ENCODE results near the gene FASTKD2. TPM values are rescaled to one million over a fixed set of nuclear protein-coding genes. Genes with fewer than 3 reads are reported as not detected.
"Not testable (repeated sequence)": the region's sequence is repeated elsewhere in the genome, so short reads cannot be mapped to it uniquely, and the experiment has no call there.

Gene FASTKD2
- polyA plus RNA-seq, 1 donor: 33.9 TPM

GRCh38 chr2:206804326-206804725, 38.9 kb downstream of the FASTKD2 start:
- H3K36me3 ChIP-seq (ENCODE audit: control insufficient read depth, insufficient read depth, low read length): no peaks in the 10 kb centered on the region
- H3K4me3 ChIP-seq (ENCODE audit: low read length): no peak overlapping the region
- H3K4me1 ChIP-seq (ENCODE audit: control insufficient read depth, insufficient read depth, low read length): no peaks in the 10 kb centered on the region
- no CpG with 5 or more reads among the region's 5 CpGs for WGBS (ENCODE audit: insufficient coverage, low lambda C conversion rate)
- H3K9me3 ChIP-seq (ENCODE audit: control insufficient read depth, low read depth, low read length): no peaks in the 10 kb centered on the region
- H3K27ac ChIP-seq (ENCODE audit: low read length): no peak overlapping the region
- no peak for DNase-seq
- no peaks in the 10 kb centered on the region for H3K27me3 ChIP-seq (ENCODE audit: control insufficient read depth, insufficient read depth, low read length)

GRCh38 chr2:206805887-206806607, 40.6 kb downstream of the FASTKD2 start:
- H3K36me3 ChIP-seq (ENCODE audit: control insufficient read depth, insufficient read depth, low read length): no peaks in the 10 kb centered on the region
- H3K27ac ChIP-seq (ENCODE audit: low read length): no peak overlapping the region
- H3K4me1 ChIP-seq (ENCODE audit: control insufficient read depth, insufficient read depth, low read length): no peaks in the 10 kb centered on the region
- no peak overlapping the region for H3K4me3 ChIP-seq (ENCODE audit: low read length)
- no peaks in the 10 kb centered on the region for H3K27me3 ChIP-seq (ENCODE audit: control insufficient read depth, insufficient read depth, low read length)
- no peaks in the 10 kb centered on the region for H3K9me3 ChIP-seq (ENCODE audit: control insufficient read depth, low read depth, low read length)
- no peak for DNase-seq
- WGBS (ENCODE audit: insufficient coverage, low lambda C conversion rate): no CpG with 5 or more reads among the region's 6 CpGs

GRCh38 chr2:206807624-206808023, 42.2 kb downstream of the FASTKD2 start:
- H3K27ac ChIP-seq (ENCODE audit: low read length); H3K9me3 ChIP-seq (ENCODE audit: control insufficient read depth, low read depth, low read length); H3K36me3 ChIP-seq (ENCODE audit: control insufficient read depth, insufficient read depth, low read length); DNase-seq; H3K4me3 ChIP-seq (ENCODE audit: low read length); H3K27me3 ChIP-seq (ENCODE audit: control insufficient read depth, insufficient read depth, low read length); H3K4me1 ChIP-seq (ENCODE audit: control insufficient read depth, insufficient read depth, low read length): not testable (repeated sequence)
- WGBS (ENCODE audit: insufficient coverage, low lambda C conversion rate): no CpG with 5 or more reads among the region's 3 CpGs

GRCh38 chr2:206812471-206812870, 47.1 kb downstream of the FASTKD2 start:
- H3K27me3 ChIP-seq (ENCODE audit: control insufficient read depth, insufficient read depth, low read length); H3K27ac ChIP-seq (ENCODE audit: low read length); H3K4me3 ChIP-seq (ENCODE audit: low read length); DNase-seq; H3K36me3 ChIP-seq (ENCODE audit: control insufficient read depth, insufficient read depth, low read length); H3K9me3 ChIP-seq (ENCODE audit: control insufficient read depth, low read depth, low read length); H3K4me1 ChIP-seq (ENCODE audit: control insufficient read depth, insufficient read depth, low read length): not testable (repeated sequence)
- WGBS (ENCODE audit: insufficient coverage, low lambda C conversion rate): no CpG with 5 or more reads among the region's 5 CpGs

DNA sequence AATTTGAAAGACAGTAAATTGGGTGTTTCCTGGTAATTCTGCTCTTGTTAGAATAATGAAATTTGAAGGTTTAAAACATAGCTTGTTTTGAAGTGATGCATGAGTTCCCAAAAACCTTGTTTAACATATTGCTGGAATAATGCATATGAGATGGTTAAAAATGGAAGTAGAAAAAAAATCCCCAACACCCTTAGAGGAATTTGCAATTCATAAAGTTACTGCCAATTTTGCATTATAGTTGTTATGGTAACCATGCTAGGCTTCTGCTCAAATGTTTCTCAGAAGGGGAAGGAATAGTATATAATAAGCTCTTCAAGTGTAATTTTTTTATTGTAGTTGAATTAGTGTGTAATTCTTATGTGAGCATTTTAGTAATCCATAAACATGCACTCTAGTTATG, 49.1 kb downstream of the FASTKD2 start:
- H3K9me3 ChIP-seq (ENCODE audit: control insufficient read depth, low read depth, low read length): no peaks in the 10 kb centered on the region
- no peaks in the 10 kb centered on the region for H3K36me3 ChIP-seq (ENCODE audit: control insufficient read depth, insufficient read depth, low read length)
- no peak for DNase-seq
- no peaks in the 10 kb centered on the region for H3K4me1 ChIP-seq (ENCODE audit: control insufficient read depth, insufficient read depth, low read length)
- no peaks in the 10 kb centered on the region for H3K27me3 ChIP-seq (ENCODE audit: control insufficient read depth, insufficient read depth, low read length)
- H3K4me3 ChIP-seq (ENCODE audit: low read length): no peak overlapping the region
- no peak overlapping the region for H3K27ac ChIP-seq (ENCODE audit: low read length)

DNA sequence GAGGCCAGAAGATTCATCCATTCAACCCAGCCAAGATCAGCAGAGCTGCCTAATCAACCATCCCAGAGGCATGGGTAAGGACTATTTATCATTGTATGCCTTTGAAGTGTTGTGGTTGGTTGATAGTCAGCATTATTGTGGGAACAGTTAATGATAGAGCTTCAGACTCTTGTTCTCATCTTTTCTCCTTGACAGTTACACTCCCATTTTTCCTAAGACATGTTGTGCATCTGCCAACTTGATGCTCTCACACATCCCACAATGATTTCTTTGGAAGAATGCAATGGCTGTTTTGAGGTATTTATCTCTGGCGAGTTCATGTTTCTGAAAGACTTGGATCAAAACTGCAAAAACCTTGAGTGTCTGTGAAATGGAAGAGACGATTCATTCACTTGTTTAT, 55.4 kb downstream of the FASTKD2 start:
- Histone ChIP-seq H3K4me3 (ENCODE audit: low read length) (no peak overlapping the region), H3K4me1 (ENCODE audit: control insufficient read depth, insufficient read depth, low read length) (no peaks in the 10 kb centered on the region), H3K27ac (ENCODE audit: low read length) (no peak overlapping the region), H3K36me3 (ENCODE audit: control insufficient read depth, insufficient read depth, low read length) (no peaks in the 10 kb centered on the region), H3K9me3 (ENCODE audit: control insufficient read depth, low read depth, low read length) (no peaks in the 10 kb centered on the region), H3K27me3 (ENCODE audit: control insufficient read depth, insufficient read depth, low read length) (no peaks in the 10 kb centered on the region)
- DNase-seq: no peak
- WGBS (ENCODE audit: insufficient coverage, low lambda C conversion rate): no CpG with 5 or more reads among the region's 2 CpGs

DNA sequence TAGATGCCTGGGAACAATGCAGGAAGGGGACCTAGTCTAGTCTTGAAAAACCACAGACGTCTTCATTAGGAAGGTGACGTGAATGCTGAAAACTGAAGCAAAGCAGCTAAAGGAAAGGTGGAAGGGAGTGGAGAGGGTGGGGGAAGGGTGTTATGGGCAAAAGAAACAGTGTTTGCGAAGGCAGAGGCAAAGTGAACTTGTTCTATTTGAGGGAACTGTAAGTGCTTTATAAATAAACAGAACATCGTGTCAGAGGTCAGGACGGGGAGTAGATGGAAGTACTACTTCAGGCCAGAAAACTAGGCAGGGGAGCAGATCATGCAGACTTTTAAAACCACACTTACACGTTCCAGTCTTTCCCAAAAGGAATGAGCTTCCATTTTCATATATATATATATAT, 57.8 kb downstream of the FASTKD2 start:
- DNase-seq: no peak
- WGBS (ENCODE audit: insufficient coverage, low lambda C conversion rate): 87% methylated on average over 3 of the region's 6 CpGs
- Histone ChIP-seq H3K36me3 (ENCODE audit: control insufficient read depth, insufficient read depth, low read length) (no peaks in the 10 kb centered on the region), H3K9me3 (ENCODE audit: control insufficient read depth, low read depth, low read length) (no peaks in the 10 kb centered on the region), H3K4me3 (ENCODE audit: low read length) (no peak overlapping the region), H3K27me3 (ENCODE audit: control insufficient read depth, insufficient read depth, low read length) (no peaks in the 10 kb centered on the region), H3K27ac (ENCODE audit: low read length) (no peak overlapping the region), H3K4me1 (ENCODE audit: control insufficient read depth, insufficient read depth, low read length) (no peaks in the 10 kb centered on the region)

DNA sequence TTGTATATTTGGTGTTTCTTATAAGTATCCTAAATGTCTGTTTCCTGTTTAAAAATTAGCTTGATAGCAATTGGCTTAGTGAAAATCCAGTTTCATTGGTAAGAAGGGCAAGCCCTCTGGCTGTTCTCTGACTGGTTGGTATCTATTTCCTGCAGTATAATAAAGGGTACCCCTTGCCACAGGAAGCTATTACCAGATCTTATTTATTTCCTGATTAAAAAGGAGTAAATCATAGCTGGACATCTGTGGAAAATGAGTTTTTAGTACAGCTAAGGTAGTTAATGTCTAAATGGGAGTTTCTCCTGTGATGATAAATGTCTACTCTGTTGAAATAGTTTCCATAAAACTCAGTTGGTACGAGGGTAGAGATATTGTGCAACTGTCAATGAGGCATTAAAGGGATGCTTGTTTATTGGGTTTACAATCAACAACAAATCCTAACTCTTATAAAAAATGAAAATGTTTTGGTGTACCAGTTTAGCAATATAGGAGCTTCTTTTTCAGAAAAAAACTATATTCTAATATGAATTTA, 58.7 kb downstream of the FASTKD2 start:
- H3K9me3 ChIP-seq (ENCODE audit: control insufficient read depth, low read depth, low read length): no peaks in the 10 kb centered on the region
- H3K27ac ChIP-seq (ENCODE audit: low read length): no peak overlapping the region
- no peaks in the 10 kb centered on the region for H3K27me3 ChIP-seq (ENCODE audit: control insufficient read depth, insufficient read depth, low read length)
- H3K4me1 ChIP-seq (ENCODE audit: control insufficient read depth, insufficient read depth, low read length): no peaks in the 10 kb centered on the region
- no peak for DNase-seq
- no peak overlapping the region for H3K4me3 ChIP-seq (ENCODE audit: low read length)
- H3K36me3 ChIP-seq (ENCODE audit: control insufficient read depth, insufficient read depth, low read length): no peaks in the 10 kb centered on the region
- WGBS (ENCODE audit: insufficient coverage, low lambda C conversion rate): 86% methylated on average over 1 of the region's 1 CpG

GRCh38 chr2:206824993-206825392, 59.6 kb downstream of the FASTKD2 start:
- Histone ChIP-seq H3K4me1 (ENCODE audit: control insufficient read depth, insufficient read depth, low read length) (no peaks in the 10 kb centered on the region), H3K4me3 (ENCODE audit: low read length) (no peak overlapping the region), H3K27ac (ENCODE audit: low read length) (no peak overlapping the region), H3K9me3 (ENCODE audit: control insufficient read depth, low read depth, low read length) (no peaks in the 10 kb centered on the region), H3K27me3 (ENCODE audit: control insufficient read depth, insufficient read depth, low read length) (no peaks in the 10 kb centered on the region), H3K36me3 (ENCODE audit: control insufficient read depth, insufficient read depth, low read length) (no peaks in the 10 kb centered on the region)
- DNase-seq: no peak
- WGBS (ENCODE audit: insufficient coverage, low lambda C conversion rate): 100% methylated on average over 3 of the region's 5 CpGs

GRCh38 chr2:206831442-206831995, 66.1 kb downstream of the FASTKD2 start:
- no CpG with 5 or more reads among the region's 3 CpGs for WGBS (ENCODE audit: insufficient coverage, low lambda C conversion rate)
- Histone ChIP-seq H3K36me3 (ENCODE audit: control insufficient read depth, insufficient read depth, low read length) (no peaks in the 10 kb centered on the region), H3K4me1 (ENCODE audit: control insufficient read depth, insufficient read depth, low read length) (no peaks in the 10 kb centered on the region), H3K9me3 (ENCODE audit: control insufficient read depth, low read depth, low read length) (peaks cover 4% of the 10 kb centered on the region), H3K27me3 (ENCODE audit: control insufficient read depth, insufficient read depth, low read length) (no peaks in the 10 kb centered on the region), H3K4me3 (ENCODE audit: low read length) (no peak overlapping the region), H3K27ac (ENCODE audit: low read length) (no peak overlapping the region)
- no peak for DNase-seq

GRCh38 chr2:206832873-206833272, 67.5 kb downstream of the FASTKD2 start:
- Histone ChIP-seq H3K27ac (ENCODE audit: low read length) (no peak overlapping the region), H3K9me3 (ENCODE audit: control insufficient read depth, low read depth, low read length) (peaks cover 4% of the 10 kb centered on the region), H3K4me3 (ENCODE audit: low read length) (no peak overlapping the region), H3K36me3 (ENCODE audit: control insufficient read depth, insufficient read depth, low read length) (no peaks in the 10 kb centered on the region), H3K4me1 (ENCODE audit: control insufficient read depth, insufficient read depth, low read length) (no peaks in the 10 kb centered on the region), H3K27me3 (ENCODE audit: control insufficient read depth, insufficient read depth, low read length) (no peaks in the 10 kb centered on the region)
- no peak for DNase-seq
- WGBS (ENCODE audit: insufficient coverage, low lambda C conversion rate): 94% methylated on average over 2 of the region's 2 CpGs
